ENCODE measurements around the gene PGAP6.

Gene PGAP6

DNA sequence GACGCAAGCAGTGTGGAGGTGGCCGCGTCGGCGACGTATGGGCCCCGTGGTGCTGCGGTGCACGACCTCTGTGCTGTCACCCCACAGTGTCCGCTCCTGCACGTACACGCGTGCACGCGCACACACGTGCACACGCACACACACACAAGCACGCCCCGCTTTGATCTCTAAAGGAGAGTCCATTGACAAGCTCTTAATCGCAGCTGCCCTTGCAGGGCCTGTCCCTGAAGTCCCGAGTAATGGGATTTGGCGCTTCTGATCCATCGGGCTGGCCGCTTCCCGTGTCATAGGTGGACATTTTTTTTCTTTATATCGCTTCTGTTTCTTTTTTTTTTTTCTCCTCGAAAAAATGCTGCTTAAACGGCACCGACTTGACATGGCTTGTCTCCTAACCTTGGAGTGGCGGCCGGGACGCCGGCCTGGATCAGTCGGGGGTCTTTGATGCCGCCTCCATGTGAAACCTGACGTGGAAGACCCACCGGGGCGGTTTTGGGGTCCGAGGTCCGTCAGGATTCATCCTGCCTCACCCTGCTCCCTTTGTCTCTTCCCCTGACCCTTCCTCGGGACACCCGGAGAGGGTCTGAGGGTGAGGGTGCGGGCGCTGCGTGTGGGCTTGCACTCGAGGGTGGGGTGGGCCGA lies 21.0 kb downstream of the PGAP6 start:
- Histone ChIP-seq H3K9me3 (replicated peaks; ENCODE audit: low read length) (no peaks in the 10 kb centered on the region), H3K36me3 (ENCODE audit: insufficient read depth, low read length) (no peaks in the 10 kb centered on the region), H3K4me3 (ENCODE audit: low read length) (no peak overlapping the region), H3K27me3 (ENCODE audit: control insufficient read depth, insufficient read depth, low read length) (peaks cover 6% of the 10 kb centered on the region), H3K4me2 (ENCODE audit: low read length) (no peak overlapping the region), H3K9ac (ENCODE audit: low read depth, low read length) (no peak overlapping the region), H3K4me1 (ENCODE audit: control insufficient read depth, insufficient read depth, low read length) (peaks cover 7% of the 10 kb centered on the region)

- no peaks in the 10 kb centered on the region for H3K36me3 ChIP-seq (ENCODE audit: insufficient read depth, low read length)
Measured at GRCh38 chr16:359871-360697, 21.7 kb downstream of the PGAP6 start.

DNA sequence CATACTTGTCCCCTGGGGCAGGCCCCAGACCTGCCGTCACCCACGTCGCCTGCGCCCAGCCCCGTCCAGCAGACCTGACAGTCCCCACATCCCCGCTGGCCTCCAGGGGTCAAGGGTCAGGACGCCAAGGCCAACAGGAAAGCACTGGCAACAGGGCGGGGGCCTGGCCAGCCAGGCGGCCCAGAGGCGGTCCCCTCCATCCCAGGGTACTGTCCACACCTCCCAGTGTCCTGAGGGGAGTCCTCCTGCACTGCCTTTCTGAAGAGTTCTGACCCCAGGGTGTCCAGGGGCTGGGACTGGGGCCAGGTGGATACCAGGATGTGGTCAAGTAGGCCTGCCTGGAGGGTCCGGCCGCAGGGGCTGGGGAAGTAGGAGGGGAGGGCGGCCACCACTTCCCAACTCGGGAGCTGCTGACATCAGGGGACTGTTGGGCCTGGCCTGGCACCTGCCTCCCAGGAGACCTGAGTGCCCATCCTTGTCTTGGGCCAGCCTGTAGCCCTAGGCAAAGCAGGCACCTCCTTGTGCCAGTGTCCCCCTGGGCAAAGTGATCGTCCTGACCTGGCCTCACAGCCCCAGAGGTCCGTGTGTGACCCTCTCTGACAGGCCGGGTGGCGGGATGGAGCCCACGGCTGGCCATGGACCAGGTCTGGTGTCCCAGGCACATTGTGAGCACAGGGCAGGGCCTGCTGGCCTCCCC lies 22.6 kb downstream of the PGAP6 start:
- Histone ChIP-seq H3K9me3 (replicated peaks; ENCODE audit: low read length) (no peaks in the 10 kb centered on the region), H3K9ac (ENCODE audit: low read depth, low read length) (no peak overlapping the region), H3K36me3 (ENCODE audit: insufficient read depth, low read length) (no peaks in the 10 kb centered on the region), H3K27me3 (ENCODE audit: control insufficient read depth, insufficient read depth, low read length) (peaks cover 6% of the 10 kb centered on the region), H3K4me2 (ENCODE audit: low read length) (no peak overlapping the region), H3K4me1 (ENCODE audit: control insufficient read depth, insufficient read depth, low read length) (peaks cover 2% of the 10 kb centered on the region), H3K4me3 (ENCODE audit: low read length) (no peak overlapping the region)

More at GRCh38 chr16:359871-360697, 21.7 kb downstream of the PGAP6 start:
- H3K27me3 ChIP-seq (ENCODE audit: control insufficient read depth, insufficient read depth, low read length) = peaks cover 6% of the 10 kb centered on the region
- no peak overlapping the region for H3K4me2 ChIP-seq (ENCODE audit: low read length)
- H3K4me3 ChIP-seq (ENCODE audit: low read length) = no peak overlapping the region
- H3K9ac ChIP-seq (ENCODE audit: low read depth, low read length) = no peak overlapping the region
- no peaks in the 10 kb centered on the region for H3K9me3 ChIP-seq (replicated peaks; ENCODE audit: low read length)
- peaks cover 7% of the 10 kb centered on the region for H3K4me1 ChIP-seq (ENCODE audit: control insufficient read depth, insufficient read depth, low read length)

- Histone ChIP-seq H3K9ac (ENCODE audit: low read depth, low read length) (no peak overlapping the region), H3K27me3 (ENCODE audit: control insufficient read depth, insufficient read depth, low read length) (no peaks in the 10 kb centered on the region), H3K4me3 (ENCODE audit: low read length) (no peak overlapping the region), H3K36me3 (ENCODE audit: insufficient read depth, low read length) (no peaks in the 10 kb centered on the region), H3K9me3 (replicated peaks; ENCODE audit: low read length) (no peaks in the 10 kb centered on the region), H3K4me2 (ENCODE audit: low read length) (no peak overlapping the region), H3K4me1 (ENCODE audit: control insufficient read depth, insufficient read depth, low read length) (no peaks in the 10 kb centered on the region)
Measured at GRCh38 chr16:356741-357140, 25.0 kb downstream of the PGAP6 start.

GRCh38 chr16:354971-355461 lies 26.8 kb downstream of the PGAP6 start:
- Histone ChIP-seq H3K4me1 (ENCODE audit: control insufficient read depth, insufficient read depth, low read length) (peaks cover 7% of the 10 kb centered on the region), H3K4me3 (ENCODE audit: low read length) (no peak overlapping the region), H3K9ac (ENCODE audit: low read depth, low read length) (no peak overlapping the region), H3K9me3 (replicated peaks; ENCODE audit: low read length) (no peaks in the 10 kb centered on the region), H3K36me3 (ENCODE audit: insufficient read depth, low read length) (peaks cover 7% of the 10 kb centered on the region), H3K4me2 (ENCODE audit: low read length) (no peak overlapping the region), H3K27me3 (ENCODE audit: control insufficient read depth, insufficient read depth, low read length) (no peaks in the 10 kb centered on the region)

DNA sequence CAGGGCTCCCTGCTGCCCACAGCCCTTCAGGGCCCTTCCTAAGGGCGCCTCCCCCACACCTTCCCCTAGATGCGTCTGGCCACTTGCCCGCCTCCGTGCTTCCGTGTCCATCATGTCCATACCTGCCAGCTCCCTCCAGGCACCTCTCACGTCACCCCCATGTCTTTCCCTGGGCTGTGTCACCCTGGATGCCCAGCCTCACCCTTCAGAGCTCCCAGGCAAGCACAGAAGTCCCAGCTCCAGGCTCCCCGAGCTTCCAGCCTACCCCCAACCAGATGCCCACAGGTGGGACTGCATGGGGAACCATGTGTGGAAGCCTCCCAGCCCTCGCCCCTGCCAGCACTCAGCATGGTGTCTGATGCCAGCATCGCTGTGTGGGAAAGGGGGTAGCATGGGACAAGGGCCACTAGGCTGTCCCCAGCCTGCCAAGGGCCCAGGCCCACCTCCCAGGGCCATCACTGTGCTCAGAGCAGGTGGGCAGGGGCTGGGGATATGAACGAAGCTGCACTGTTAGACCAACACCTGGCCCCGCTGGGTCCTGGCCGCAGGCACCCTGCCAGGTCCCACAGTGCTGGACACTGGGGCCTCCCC lies 27.4 kb downstream of the PGAP6 start:
- Histone ChIP-seq H3K9ac (ENCODE audit: low read depth, low read length) (no peak overlapping the region), H3K4me3 (ENCODE audit: low read length) (no peak overlapping the region), H3K36me3 (ENCODE audit: insufficient read depth, low read length) (peaks cover 9% of the 10 kb centered on the region), H3K9me3 (replicated peaks; ENCODE audit: low read length) (no peaks in the 10 kb centered on the region), H3K27me3 (ENCODE audit: control insufficient read depth, insufficient read depth, low read length) (no peaks in the 10 kb centered on the region), H3K4me1 (ENCODE audit: control insufficient read depth, insufficient read depth, low read length) (peaks cover 7% of the 10 kb centered on the region), H3K4me2 (ENCODE audit: low read length) (no peak overlapping the region)

GRCh38 chr16:353404-354290 lies 28.1 kb downstream of the PGAP6 start:
- no peaks in the 10 kb centered on the region for H3K9me3 ChIP-seq (replicated peaks; ENCODE audit: low read length)
- H3K4me1 ChIP-seq (ENCODE audit: control insufficient read depth, insufficient read depth, low read length) = peaks cover 7% of the 10 kb centered on the region
- peak overlapping the region; percentile 84 for H3K4me2 ChIP-seq (ENCODE audit: low read length)
- peaks cover 13% of the 10 kb centered on the region for H3K36me3 ChIP-seq (ENCODE audit: insufficient read depth, low read length)
- H3K4me3 ChIP-seq (ENCODE audit: low read length) = peak overlapping the region; percentile 63
- no peak overlapping the region for H3K9ac ChIP-seq (ENCODE audit: low read depth, low read length)
- no peaks in the 10 kb centered on the region for H3K27me3 ChIP-seq (ENCODE audit: control insufficient read depth, insufficient read depth, low read length)

- peaks cover 13% of the 10 kb centered on the region for H3K36me3 ChIP-seq (ENCODE audit: insufficient read depth, low read length)
- H3K4me2 ChIP-seq (ENCODE audit: low read length) = peak within 1 kb of the TSS; percentile 90
- H3K4me1 ChIP-seq (ENCODE audit: control insufficient read depth, insufficient read depth, low read length) = peaks cover 7% of the 10 kb centered on the region
- peak within 1 kb of the TSS; percentile 76 for H3K9ac ChIP-seq (ENCODE audit: low read depth, low read length)
- H3K4me3 ChIP-seq (ENCODE audit: low read length) = peak within 1 kb of the TSS; percentile 75
- no peaks in the 10 kb centered on the region for H3K27me3 ChIP-seq (ENCODE audit: control insufficient read depth, insufficient read depth, low read length)
- H3K9me3 ChIP-seq (replicated peaks; ENCODE audit: low read length) = no peaks in the 10 kb centered on the region
Measured at GRCh38 chr16:352547-353403, 29.0 kb downstream of the PGAP6 start, which contains the start of gene AXIN1. Gene AXIN1, minus strand, starts transcription at chr16:352723. Its CDS starts 5,698 bp downstream, at chr16:347025.

GRCh38 chr16:351804-352520 lies 29.8 kb downstream of the PGAP6 start:
- Histone ChIP-seq H3K4me2 (ENCODE audit: low read length) (peak overlapping the region; percentile 90), H3K36me3 (ENCODE audit: insufficient read depth, low read length) (peaks cover 16% of the 10 kb centered on the region), H3K27me3 (ENCODE audit: control insufficient read depth, insufficient read depth, low read length) (no peaks in the 10 kb centered on the region), H3K9ac (ENCODE audit: low read depth, low read length) (peak overlapping the region; percentile 76), H3K4me1 (ENCODE audit: control insufficient read depth, insufficient read depth, low read length) (peaks cover 7% of the 10 kb centered on the region), H3K9me3 (replicated peaks; ENCODE audit: low read length) (no peaks in the 10 kb centered on the region), H3K4me3 (ENCODE audit: low read length) (peak overlapping the region; percentile 75)
